Activated T-helper 2 cell treated with anti-CD3 and anti-CD28 coated beads, Interferon-gamma antibody, Interleukin-2, Interleukin-4, amounts not matched to agents 10 μg/mL and 5 μg/mL and 100 μg/mL, durations not matched to agents 14 hours and 24 hours and 36 hours (primary cell): Measurements from ENCODE around the gene INPP5A. TPM values are rescaled to one million over a fixed set of nuclear protein-coding genes. Genes with fewer than 3 reads are reported as not detected.

Experiments used
- DNase-seq: peaks from one replicate; pipeline ENCODE4 v3.0.0; 2021; ENCODE audit warnings: low spot score
- H3K27ac Mint-ChIP-seq: one replicate; pipeline ENCODE4 v1.8.0; 2021; ENCODE audit warnings: mixed read lengths
- H3K27me3 Mint-ChIP-seq: one replicate; pipeline ENCODE4 v1.8.0; 2021; ENCODE audit warnings: low read depth, mixed read lengths
- H3K36me3 Mint-ChIP-seq: one replicate; pipeline ENCODE4 v1.8.0; 2021; ENCODE audit warnings: low read depth, mixed read lengths
- H3K4me1 Mint-ChIP-seq: one replicate; pipeline ENCODE4 v1.8.0; 2021; ENCODE audit warnings: low read depth, mixed read lengths
- H3K4me3 Mint-ChIP-seq: one replicate; pipeline ENCODE4 v1.8.0; 2021; ENCODE audit warnings: low read depth, mild to moderate bottlenecking, moderate library complexity, mixed read lengths
- H3K9me3 Mint-ChIP-seq: one replicate; pipeline ENCODE4 v1.8.0; 2021; ENCODE audit warnings: mixed read lengths
- intact Hi-C: fragments of 100-400 bp; cut with micrococcal nuclease; formaldehyde crosslinking; loops from one replicate; pipeline ENCODE4 v1.15.1; 2023
- total RNA-seq: library from RNA; stranded (reverse); gene quantifications from 2 replicates; pipeline ENCODE4 v1.2.3, GENCODE V29; 2022

Gene INPP5A
- total RNA-seq, 1 donor from 2014 or later = 13.0 TPM

DNA sequence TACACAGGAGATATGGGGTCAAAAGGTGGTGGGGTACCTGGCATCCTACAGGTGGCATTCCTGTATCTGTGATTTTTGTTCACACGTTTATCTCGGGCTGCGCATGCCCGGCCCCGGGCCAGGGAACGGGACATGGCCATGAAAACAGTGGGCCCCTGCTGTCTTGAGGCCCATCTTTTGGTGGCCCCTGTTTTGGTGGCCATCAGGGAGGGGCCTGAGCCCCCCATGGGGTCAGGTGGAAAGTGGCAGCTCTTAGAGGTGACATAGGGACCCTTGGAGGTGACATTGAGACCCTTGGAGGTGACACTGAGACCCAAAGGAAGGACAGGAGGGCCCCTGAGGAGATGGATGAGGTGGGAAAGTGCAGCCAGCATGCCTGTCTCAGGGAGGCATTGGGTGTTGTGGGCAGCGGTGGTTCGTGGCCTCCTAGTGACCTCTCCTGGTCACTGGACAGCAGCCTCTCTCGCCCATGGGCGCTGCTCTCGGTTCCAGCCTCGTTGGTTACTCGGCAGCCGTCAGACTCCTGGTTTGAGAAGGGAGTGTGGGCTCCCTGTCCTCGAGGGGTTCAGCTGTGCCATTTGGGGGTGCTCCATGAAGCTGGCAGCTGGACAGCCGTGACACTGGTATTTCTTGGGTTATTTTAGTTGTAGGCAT lies 39.9 kb downstream of the INPP5A start:
- Mint-ChIP-seq H3K4me3 (no peak overlapping the region), H3K36me3 (no peaks in the 10 kb centered on the region), H3K9me3 (no peaks in the 10 kb centered on the region), H3K4me1 (peaks cover 13% of the 10 kb centered on the region), H3K27me3 (peaks cover 14% of the 10 kb centered on the region), H3K27ac (no peak overlapping the region)
- intact Hi-C loops = no loop called here
- no peak for DNase-seq

GRCh38 chr10:132578287-132578951 lies 40.8 kb downstream of the INPP5A start:
- no peak for DNase-seq
- intact Hi-C loops = no loop called here
- Mint-ChIP-seq H3K27ac (no peak overlapping the region), H3K9me3 (no peaks in the 10 kb centered on the region), H3K36me3 (no peaks in the 10 kb centered on the region), H3K27me3 (peaks cover 16% of the 10 kb centered on the region), H3K4me3 (no peak overlapping the region), H3K4me1 (peaks cover 13% of the 10 kb centered on the region)

DNA sequence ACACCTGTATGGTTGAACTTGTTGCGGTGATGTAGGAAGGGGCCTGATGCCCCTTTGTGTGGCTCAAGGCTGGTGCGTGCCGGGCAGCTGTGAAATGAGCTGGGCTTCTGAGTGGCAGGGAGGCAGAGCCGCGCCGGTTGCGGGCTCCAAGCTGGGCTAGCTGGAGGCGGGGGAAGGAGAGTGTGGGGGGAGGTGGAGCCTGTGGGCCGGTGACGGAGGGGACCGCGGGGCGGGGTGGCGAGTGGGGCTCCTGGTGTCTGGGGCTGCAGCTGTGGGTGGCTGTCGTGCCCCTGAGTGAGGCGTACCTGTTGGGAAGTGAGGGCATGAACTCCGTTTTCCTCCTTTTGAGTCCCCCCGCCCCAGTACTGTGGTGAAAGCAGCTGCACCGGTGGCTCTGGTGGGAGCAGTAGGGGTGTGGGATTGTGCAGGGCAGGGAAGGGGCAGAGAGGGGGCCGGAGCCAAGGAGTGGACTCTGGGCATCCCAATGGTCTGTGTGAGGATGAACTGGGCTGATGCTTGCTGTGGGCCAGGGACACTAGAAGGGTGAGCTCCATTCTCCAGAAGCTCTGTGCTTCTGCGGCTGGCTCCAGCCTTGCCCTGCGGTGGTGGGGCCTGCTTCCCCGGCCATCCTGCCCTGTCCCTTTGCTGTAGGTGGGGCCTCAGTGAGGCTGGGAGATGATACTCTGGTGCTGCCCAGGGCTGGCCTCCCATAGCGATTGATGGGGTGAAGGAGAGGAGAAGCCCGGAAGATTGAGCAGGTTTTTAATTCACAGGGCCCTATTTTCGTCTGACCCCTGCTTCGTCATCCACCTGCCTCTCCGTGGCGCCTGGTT lies 41.7 kb downstream of the INPP5A start:
- no peak overlapping the region for H3K27ac Mint-ChIP-seq
- intact Hi-C loops = no loop called here
- H3K4me3 Mint-ChIP-seq = no peak overlapping the region

DNA sequence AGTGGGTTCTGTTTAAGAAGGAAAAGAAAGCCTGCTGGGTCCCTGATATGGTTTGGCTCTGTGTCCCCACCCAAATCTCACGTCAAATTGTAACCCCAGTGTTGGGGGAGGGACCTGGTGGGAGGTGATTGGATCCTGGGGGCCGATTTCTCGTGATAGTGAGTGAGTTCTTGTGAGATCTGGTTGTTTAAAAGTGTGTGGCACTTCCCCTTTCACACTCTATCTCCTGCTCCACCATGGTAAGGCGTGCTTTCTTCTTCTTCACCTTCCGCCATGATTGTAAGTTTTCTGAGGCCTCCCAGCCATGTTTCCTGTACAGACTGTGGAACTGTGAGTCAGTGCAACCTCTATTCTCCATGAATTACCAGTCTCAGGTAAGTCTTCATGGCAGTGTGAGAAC lies 42.6 kb downstream of the INPP5A start:
- H3K4me1 Mint-ChIP-seq = peaks cover 12% of the 10 kb centered on the region
- H3K36me3 Mint-ChIP-seq = no peaks in the 10 kb centered on the region

More for the DNA sequence above, 41.7 kb downstream of the INPP5A start:
- Mint-ChIP-seq H3K27me3 (peaks cover 16% of the 10 kb centered on the region), H3K36me3 (no peaks in the 10 kb centered on the region), H3K9me3 (no peaks in the 10 kb centered on the region), H3K4me1 (peaks cover 13% of the 10 kb centered on the region)
- DNase-seq = no peak

DNA sequence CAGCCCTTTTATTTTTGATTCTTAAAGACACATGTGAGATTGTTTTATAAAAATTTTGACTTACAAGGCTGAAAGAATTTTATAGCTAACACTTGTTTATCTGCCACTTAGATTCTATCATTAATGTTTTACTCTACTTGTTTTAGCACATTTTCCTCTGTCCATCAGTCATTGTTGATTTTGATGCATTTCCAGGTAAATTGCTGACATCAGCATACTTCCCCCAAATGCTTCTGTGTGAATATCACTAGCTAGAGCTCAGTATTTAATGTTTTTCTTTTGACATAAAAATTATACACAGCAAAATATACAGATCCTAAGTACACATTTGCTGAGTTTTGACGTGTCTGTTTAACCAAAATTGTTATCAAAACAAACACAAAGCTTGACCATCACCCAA lies 43.0 kb downstream of the INPP5A start:
- no peak overlapping the region for H3K4me3 Mint-ChIP-seq
- H3K27me3 Mint-ChIP-seq = peaks cover 16% of the 10 kb centered on the region
- no peaks in the 10 kb centered on the region for H3K36me3 Mint-ChIP-seq
- no peaks in the 10 kb centered on the region for H3K9me3 Mint-ChIP-seq
- no peak overlapping the region for H3K27ac Mint-ChIP-seq
- peaks cover 7% of the 10 kb centered on the region for H3K4me1 Mint-ChIP-seq
- no peak for DNase-seq
- intact Hi-C loops = no loop called here

More for the DNA sequence above, 42.6 kb downstream of the INPP5A start:
- Mint-ChIP-seq H3K4me3 (no peak overlapping the region), H3K27ac (no peak overlapping the region), H3K9me3 (no peaks in the 10 kb centered on the region), H3K27me3 (peaks cover 16% of the 10 kb centered on the region)
- intact Hi-C loops = no loop called here
- DNase-seq = no peak

DNA sequence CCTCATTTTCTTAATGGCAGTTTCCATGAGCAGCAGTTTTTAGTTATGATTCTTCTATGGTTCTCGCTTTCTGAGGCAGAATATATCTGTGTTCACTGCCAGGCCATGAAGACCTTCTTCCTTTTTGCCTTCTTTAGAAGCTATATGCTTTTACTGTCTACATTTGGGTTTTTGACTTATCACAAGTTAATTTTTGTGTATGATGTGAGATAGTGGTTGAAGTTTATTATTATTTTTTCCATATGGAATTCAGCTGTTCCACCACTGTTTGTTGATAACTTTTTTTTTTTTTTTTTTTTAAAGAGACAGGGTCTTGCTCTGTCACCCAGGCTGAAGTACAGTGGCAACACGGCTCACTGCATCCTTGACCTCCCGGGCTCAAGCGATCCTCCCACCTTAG lies 44.5 kb downstream of the INPP5A start:
- Mint-ChIP-seq H3K4me1 (peaks cover 4% of the 10 kb centered on the region), H3K4me3 (no peak overlapping the region), H3K27me3 (peaks cover 13% of the 10 kb centered on the region), H3K36me3 (peaks cover 3% of the 10 kb centered on the region), H3K9me3 (no peaks in the 10 kb centered on the region), H3K27ac (no peak overlapping the region)
- intact Hi-C loops = no loop called here
- DNase-seq = no peak

DNA sequence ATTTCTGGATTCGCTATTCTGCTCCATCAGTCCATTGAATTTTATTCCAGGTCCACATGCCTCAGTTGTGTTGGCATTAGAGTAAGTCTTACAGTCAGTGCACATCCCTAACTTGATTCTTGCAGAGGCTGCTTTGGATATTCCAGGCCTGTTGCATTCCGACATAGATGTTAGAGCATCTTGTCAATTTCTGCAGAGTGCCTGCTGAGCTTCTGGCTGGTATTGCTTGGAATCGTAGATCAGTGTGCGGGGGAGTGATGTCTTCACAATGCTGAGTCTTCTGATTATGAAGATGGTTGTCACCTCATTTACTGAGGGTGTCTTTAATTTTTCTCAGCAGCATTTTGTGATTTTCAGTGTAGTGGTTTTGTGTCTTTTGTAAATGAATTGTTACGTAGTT lies 45.2 kb downstream of the INPP5A start:
- Mint-ChIP-seq H3K4me3 (no peak overlapping the region), H3K27ac (no peak overlapping the region), H3K9me3 (no peaks in the 10 kb centered on the region), H3K27me3 (peaks cover 9% of the 10 kb centered on the region), H3K4me1 (peaks cover 4% of the 10 kb centered on the region), H3K36me3 (peaks cover 3% of the 10 kb centered on the region)
- no peak for DNase-seq
- intact Hi-C loops = no loop called here

- H3K9me3 Mint-ChIP-seq = no peaks in the 10 kb centered on the region
- peaks cover 7% of the 10 kb centered on the region for H3K27me3 Mint-ChIP-seq
- H3K36me3 Mint-ChIP-seq = peaks cover 3% of the 10 kb centered on the region
- intact Hi-C loops = no loop called here
- H3K4me1 Mint-ChIP-seq = peaks cover 9% of the 10 kb centered on the region
- H3K27ac Mint-ChIP-seq = no peak overlapping the region
- no peak for DNase-seq
- H3K4me3 Mint-ChIP-seq = no peak overlapping the region
Measured at GRCh38 chr10:132583456-132583855, 45.9 kb downstream of the INPP5A start.

DNA sequence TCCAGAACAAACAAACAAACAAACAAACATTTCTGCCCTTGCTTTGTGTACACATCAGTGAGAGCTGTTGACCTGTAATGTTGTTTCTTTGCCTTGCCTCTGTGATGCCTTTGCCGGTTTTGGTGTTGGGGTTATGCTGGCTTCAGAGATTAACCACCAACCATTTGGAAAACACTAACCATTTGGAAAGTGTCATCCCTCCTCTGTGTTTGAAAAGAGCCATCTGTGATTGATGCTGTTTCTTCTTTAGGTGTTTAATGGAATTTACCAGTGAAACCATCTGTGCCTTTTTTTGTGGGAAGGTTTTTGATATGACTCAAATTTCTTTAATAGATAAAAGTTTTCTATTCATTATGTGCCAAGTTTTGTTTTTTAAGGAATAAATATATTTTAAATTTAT lies 46.5 kb downstream of the INPP5A start:
- no peak overlapping the region for H3K27ac Mint-ChIP-seq
- H3K36me3 Mint-ChIP-seq = peaks cover 3% of the 10 kb centered on the region
- H3K9me3 Mint-ChIP-seq = no peaks in the 10 kb centered on the region
- DNase-seq = no peak
- peaks cover 16% of the 10 kb centered on the region for H3K4me1 Mint-ChIP-seq
- H3K4me3 Mint-ChIP-seq = no peak overlapping the region
- peaks cover 2% of the 10 kb centered on the region for H3K27me3 Mint-ChIP-seq
- intact Hi-C loops = no loop called here

DNA sequence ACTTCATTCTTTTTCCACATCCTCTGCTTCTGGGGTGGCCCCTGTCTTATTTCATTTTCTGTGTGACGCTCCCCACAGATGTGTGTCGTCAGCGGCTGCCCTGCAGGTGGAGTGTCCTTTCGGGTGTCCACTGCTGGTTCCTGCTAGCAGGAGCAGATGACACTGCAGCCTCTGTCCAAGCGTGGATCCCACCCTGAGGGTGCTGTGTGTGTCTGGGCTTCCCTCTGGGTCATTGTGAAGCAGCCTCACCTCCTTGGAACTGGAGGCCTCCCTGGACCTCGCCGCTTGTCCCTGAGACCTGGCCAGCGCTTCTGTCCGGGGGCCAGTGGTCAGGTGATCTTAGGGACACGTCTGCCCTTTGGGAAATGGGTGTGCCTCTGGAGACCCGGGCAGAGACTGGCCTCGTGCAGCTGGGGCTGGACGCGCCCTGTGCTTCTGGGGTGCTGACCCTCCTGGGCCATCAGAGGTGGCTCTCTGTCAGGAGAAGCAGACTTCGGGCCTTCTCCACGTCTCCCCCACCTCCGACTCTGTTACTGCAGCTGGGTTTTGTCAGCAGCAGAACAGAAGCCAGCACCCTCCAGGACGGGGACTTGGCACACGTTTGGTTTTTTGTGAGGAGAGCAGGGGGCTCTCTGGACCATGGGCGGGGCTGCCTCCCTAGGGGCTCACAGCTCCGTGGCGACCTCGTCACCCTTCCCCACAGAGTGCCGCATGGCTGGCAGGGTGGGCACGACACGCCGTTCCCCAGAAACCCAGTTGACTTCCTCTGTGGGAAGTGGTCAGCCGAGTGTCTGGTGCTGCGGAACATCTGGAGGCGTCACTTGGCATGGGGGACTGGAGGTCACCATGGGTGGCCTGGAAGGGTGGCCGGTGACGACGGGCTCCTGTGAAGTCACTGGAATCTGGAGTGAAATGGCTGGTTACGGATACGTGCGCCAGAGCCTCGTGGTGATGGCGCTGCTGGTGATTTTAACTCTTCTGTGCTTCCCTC lies 48.4 kb downstream of the INPP5A start:
- Mint-ChIP-seq H3K4me1 (peaks cover 22% of the 10 kb centered on the region), H3K4me3 (no peak overlapping the region), H3K27me3 (peaks cover 2% of the 10 kb centered on the region), H3K9me3 (no peaks in the 10 kb centered on the region), H3K36me3 (peaks cover 3% of the 10 kb centered on the region), H3K27ac (no peak overlapping the region)
- no peak for DNase-seq
- intact Hi-C loops = no loop called here

DNA sequence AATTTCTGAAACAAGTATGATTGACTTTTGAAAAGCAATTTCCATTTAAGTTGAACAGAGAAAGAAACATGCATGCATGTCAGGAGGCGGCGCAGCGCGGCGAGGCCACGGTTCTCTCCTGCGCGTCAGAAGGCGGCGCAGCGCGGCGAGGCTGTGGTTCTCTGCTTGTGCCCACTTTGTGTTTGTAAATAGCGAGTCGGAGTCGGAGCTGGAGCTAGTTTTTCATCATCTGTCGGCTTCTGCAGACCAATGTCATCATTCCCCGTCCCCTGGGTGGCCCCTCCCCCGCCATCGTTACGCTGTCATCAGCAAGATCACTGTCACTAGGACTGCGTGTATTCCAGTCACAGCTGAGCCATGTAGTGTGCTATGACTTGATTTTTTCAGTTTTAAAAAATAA lies 49.2 kb downstream of the INPP5A start:
- no peaks in the 10 kb centered on the region for H3K9me3 Mint-ChIP-seq
- H3K27ac Mint-ChIP-seq = no peak overlapping the region
- H3K27me3 Mint-ChIP-seq = peaks cover 2% of the 10 kb centered on the region

GRCh38 chr10:132587175-132587574 lies 49.6 kb downstream of the INPP5A start:
- Mint-ChIP-seq H3K4me3 (no peak overlapping the region), H3K9me3 (no peaks in the 10 kb centered on the region), H3K36me3 (peaks cover 3% of the 10 kb centered on the region), H3K27ac (no peak overlapping the region), H3K27me3 (peaks cover 2% of the 10 kb centered on the region), H3K4me1 (peaks cover 24% of the 10 kb centered on the region)
- no peak for DNase-seq
- intact Hi-C loops = no loop called here

More for the DNA sequence above, 49.2 kb downstream of the INPP5A start:
- no peak for DNase-seq
- H3K4me1 Mint-ChIP-seq = peaks cover 22% of the 10 kb centered on the region
- H3K36me3 Mint-ChIP-seq = peaks cover 3% of the 10 kb centered on the region
- H3K4me3 Mint-ChIP-seq = no peak overlapping the region
- intact Hi-C loops = no loop called here
